Measurements from ENCODE around the gene WAC.
A peak's percentile ranks its signal among the peaks of the same experiment; 100 is the strongest.
"Not testable (repeated sequence)": the region's sequence is repeated elsewhere in the genome, so short reads cannot be mapped to it uniquely, and the experiment has no call there.

WAC gene

DNA sequence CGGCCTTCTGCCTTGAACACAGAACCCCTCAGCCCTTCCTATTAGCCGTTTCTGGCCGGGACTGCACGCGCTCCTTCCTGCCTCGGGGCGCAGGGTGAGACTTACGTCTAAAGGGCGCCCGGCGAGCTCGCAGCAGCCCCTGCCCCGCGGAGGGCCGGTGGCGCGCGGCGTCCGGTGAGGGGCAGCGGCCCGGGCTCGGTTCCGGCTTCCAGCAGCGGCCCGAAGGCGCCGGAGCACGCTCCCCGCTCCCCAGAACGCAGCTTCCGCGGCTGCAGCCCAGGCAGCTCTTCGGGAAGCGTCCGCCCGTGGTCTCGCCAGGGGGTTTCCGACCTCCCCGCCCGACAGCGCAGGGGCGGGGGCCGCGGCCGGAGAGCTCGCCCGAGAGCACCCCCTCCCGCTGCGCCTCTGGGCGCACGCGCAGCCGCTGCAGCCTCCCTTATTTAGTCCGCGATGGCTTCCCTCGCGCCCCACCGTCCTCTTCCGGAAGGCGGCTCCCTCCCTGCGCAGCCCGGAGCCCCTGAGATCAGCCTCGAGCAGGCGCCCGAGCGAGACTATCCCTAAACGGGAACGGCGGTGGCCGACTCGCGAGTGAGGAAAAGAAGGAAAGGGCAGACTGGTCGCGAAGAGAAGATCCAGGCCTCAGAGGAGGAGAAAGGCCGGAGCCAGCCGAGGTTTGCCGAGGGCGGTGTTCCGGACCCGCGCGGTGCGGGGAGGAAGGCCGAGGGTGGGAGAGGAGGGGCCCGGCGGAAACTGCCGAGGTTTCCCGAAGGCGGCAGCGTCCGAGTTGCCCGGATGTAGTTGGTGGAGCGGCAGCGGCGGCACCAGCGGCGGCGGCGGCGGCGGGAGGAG lies at the start of gene WAC:
Gene WAC (plus strand): TSS at position 782 of the 849 bp plus-strand sequence. CDS start 462 bp downstream, outside the sequence.
- peak; percentile 81 for DNase-seq

GRCh38 chr10:28489206-28489605 lies 43.7 kb upstream of the WAC start:
- no peak for DNase-seq

GRCh38 chr10:28490256-28490865 lies 42.6 kb upstream of the WAC start:
- not testable (repeated sequence) for DNase-seq

DNA sequence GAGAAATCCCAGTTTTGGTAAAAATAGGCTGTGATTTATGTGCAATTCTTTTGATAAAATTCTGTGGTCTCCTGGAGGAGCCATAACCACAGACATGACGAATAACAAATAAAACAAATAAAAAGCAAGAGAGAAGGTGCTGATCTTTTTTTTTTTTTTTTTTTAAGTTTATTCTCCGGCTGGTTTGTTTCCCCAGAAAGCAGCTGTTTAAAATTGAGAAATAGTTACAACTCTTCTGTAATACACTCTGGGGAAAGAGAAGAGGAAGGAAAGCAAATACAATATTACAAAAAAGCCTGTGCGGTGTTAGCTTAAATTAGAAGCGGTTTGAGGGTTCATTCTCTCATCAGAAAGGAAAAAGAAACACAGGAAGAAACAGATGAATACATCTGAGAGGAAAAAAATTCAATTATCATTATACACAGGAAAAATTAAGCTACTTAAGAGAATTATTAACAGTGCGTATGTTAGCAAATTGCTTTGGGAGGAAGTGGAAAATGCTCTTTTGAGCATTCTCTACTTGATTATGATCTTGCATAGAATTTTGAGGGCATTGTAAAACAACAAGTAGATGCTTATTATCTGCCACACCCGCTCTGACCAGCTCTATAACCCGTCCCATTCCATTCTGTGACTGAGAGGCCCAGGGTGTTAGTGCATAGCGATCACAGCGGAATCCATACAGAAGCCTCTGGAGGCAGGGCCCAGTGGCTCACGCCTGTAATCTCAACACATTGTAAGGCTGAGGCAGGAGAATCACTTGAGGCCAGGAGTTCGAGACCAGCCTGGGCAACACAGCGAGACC lies 40.6 kb upstream of the WAC start:
- DNase-seq: no peak

- DNase-seq: no peak
Observed at GRCh38 chr10:28494420-28494819, 38.5 kb upstream of the WAC start.

DNA sequence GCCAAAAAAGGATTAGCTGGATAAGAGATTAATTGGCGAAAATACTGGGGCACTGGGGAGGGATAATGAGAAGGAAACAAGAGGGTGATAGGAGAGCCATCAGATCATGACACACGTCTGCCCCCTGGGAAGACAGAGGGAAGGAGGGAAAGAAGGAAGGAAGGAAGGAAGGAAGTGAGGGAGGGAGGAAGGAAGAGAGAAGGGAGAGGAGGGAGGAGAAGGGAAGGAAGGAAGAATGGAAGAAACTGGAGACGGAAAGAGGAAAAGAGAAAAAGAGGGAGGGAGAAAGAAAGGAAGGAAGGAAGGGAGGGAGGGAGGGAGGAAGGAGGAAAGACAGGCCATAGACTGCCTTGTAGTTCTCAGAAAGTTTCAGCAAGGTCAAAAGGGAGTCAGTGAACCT lies 37.8 kb upstream of the WAC start:
- no peak for DNase-seq

DNA sequence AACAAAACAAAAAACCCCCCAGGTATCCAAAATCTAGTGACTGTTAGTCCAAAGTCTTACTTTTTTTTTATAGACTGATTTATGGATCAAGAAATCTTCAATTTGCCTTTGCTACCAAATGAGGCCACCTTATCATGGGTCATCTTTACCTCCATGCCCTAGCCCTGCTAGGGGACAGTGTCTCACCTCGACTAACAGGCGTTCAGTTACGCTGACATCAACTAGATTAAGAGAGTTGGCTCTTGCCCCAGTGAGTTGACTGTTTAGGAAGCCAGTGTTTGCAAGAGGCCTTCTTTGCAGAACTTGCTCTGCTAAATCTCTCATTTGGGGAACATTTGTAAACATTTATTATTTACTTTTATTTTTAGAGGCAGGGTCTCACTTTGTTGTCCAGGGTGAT lies 36.9 kb upstream of the WAC start:
- no peak for DNase-seq

DNA sequence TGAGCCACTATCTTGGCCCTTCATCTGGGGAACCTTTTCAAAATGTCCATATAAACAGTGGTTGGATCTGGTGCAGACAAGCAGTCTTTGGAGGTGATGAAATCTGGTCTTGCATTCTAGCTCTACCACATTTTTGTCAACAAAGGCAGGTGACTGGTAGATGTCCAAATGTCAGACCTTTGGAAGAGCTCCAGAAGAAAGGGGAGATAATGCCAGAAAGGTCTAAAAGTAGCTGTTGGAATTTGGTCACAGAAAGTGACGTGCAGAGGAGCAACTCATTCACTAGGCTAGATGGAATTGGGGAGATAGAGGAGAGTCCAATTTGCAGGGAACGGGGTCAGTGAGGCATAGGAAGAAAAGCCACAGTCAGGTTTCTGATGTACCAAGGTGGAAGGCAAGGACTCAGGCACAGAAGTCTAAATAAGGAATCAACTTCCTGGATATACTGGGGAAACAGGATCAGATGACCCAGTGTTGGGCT lies 36.4 kb upstream of the WAC start:
- DNase-seq: no peak

- DNase-seq: no peak
Observed at GRCh38 chr10:28497313-28498126, 35.4 kb upstream of the WAC start.

DNA sequence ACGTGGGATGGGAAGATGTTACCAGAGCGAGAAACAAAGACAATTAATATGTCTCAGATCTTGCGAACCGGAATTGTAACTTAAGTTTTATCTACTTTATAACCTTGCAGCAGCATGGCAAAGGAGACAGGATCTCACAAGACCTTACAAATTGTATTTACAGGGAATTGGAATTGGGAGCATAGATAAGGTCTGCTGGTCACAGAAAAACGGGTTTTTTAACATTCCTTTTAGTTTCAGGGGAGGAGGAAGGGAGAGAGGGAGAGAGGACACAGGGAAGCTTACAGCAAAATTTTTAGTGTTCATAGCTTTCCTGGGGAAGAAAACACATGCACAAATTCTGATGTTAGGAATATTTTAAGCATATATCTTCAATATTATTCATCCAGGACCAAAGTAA lies 32.7 kb upstream of the WAC start:
- not testable (repeated sequence) for DNase-seq

DNA sequence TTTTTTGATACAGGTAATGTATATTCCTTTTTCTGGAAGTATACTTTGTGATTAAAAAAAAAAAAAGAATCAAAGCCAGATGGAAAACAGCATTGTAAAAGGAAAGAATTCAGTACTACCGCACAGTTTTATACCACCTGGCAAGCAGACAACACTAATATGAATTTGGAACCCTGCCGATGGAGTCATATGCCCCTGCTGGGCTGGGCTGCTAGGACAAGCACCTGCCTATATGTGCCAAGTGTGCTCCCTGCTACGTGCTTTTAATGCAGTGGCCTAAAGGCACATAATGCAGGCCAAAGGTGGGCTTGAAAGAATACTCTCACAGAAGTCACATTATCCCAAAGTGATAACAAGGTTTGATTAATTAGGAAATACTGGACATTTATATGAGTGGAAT lies 29.8 kb upstream of the WAC start:
- peak; percentile 84 for DNase-seq

DNA sequence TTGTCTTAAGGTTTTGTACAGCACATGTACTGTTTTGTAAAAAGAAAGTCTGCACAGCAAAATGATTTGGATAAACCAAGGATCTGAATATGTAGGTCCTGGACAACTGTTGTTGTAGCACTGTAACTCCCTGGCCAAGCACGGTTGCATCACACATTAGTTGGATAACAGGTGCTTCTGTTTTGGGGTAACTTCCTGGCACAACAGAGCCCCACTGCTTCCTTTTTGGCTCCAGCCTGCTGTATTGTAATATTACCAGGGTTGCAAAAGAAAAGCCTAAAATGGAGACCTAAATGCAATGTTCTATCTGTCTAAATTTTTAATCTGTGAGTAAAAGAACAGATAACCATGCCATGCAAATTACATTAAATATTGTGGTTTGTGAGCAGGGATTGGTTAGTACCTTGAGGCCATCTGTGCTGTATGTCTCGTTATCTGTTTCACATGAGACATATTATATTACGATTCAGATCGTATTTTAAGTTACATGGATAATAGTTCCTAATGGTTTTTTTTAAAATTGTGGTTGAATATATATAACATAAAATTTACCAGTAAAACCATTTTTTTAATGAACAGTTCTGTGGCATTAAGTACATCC lies 27.5 kb upstream of the WAC start:
- peak; percentile 18 for DNase-seq

- no peak for DNase-seq
Observed at GRCh38 chr10:28508304-28508925, 24.5 kb upstream of the WAC start.

- DNase-seq: no peak
Observed at GRCh38 chr10:28509286-28509685, 23.6 kb upstream of the WAC start.

- no peak for DNase-seq
Observed at GRCh38 chr10:28514648-28515047, 18.3 kb upstream of the WAC start.

GRCh38 chr10:28520346-28520745 lies 12.6 kb upstream of the WAC start:
- DNase-seq: no peak

- DNase-seq: not testable (repeated sequence)
Observed at GRCh38 chr10:28520828-28521227, 12.1 kb upstream of the WAC start.

DNA sequence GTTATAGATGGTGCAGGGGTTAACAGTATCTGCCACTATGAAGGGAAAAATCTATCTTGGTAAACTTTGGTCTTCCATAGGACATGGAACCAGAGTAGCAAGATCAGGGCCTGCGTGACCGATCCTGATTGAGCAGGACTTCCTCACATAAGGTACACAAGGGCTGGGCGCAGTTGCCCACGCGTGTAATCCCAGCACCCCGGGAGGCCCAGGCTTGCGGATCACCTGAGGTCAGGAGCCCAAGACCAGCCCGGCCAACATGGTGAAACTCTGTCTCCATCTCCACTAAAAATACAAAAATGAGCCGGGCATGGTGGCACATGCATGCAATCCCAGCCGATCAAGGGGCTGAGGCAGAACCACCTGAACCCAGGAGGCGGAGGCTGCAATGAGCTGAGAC lies 11.0 kb upstream of the WAC start:
- DNase-seq: not testable (repeated sequence)

DNA sequence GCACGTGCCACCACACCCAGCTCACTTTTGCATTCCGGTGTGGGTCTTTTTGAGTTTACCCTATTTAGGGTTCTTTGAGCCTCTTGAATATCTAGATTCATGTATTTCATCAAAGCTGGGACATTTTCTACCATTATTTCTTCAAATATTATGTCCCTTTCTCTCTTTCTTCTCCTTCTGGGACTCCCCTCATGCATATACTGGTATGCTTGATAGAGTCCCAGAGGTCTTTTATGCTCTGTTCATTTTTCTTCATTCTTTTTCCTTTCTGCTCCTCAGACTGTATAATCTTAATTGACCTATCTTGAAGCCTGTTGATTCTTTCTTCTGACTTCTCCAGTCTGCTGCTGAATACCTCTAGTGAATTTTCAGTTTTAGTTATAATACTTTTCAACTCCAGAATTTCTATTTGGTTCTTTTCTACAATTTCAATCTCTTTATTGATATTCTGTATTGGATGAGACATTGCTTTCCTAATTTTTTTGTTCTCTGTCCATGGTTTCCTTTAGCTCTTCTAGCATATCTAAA lies 9.1 kb upstream of the WAC start:
- no peak for DNase-seq

DNA sequence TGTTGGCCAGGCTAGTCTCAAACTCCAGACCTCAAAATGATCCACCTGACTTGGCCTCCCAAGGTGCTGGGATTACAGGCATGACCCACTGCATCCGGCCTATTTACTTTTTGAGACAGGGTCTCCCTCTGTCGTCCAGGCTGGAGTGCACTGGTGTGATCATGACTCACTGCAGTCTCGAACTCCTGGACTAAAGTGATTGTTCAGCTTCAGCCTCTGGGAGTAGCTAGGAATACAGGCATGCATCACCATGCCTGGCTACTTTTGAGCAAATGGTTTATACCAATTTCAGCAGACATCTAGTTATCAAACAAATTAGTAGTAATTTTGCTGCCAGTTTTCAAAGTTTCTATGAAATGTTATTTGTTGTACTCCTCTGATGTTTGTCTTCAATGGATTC lies 2.2 kb upstream of the WAC start:
- DNase-seq: no peak

GRCh38 chr10:28533186-28533564 lies 257 bp downstream of the WAC start:
- DNase-seq: no peak
